ENCODE measurements around the gene SSBP2.

Gene SSBP2

GRCh38 chr5:81783401-81783800 lies 32.5 kb upstream of the SSBP2 start:
- TF ChIP-seq POLR2A (IDR thresholded peaks at IDR 0.05; ENCODE audit: extremely low read depth, insufficient read length): no peak
- TF ChIP-seq MYC (IDR thresholded peaks at IDR 0.05; ENCODE audit: low read depth, low read length): no peak
- TF ChIP-seq MAX (IDR thresholded peaks at IDR 0.05; ENCODE audit: low read depth, low read length): no peak
- TF ChIP-seq, protein P1, sequence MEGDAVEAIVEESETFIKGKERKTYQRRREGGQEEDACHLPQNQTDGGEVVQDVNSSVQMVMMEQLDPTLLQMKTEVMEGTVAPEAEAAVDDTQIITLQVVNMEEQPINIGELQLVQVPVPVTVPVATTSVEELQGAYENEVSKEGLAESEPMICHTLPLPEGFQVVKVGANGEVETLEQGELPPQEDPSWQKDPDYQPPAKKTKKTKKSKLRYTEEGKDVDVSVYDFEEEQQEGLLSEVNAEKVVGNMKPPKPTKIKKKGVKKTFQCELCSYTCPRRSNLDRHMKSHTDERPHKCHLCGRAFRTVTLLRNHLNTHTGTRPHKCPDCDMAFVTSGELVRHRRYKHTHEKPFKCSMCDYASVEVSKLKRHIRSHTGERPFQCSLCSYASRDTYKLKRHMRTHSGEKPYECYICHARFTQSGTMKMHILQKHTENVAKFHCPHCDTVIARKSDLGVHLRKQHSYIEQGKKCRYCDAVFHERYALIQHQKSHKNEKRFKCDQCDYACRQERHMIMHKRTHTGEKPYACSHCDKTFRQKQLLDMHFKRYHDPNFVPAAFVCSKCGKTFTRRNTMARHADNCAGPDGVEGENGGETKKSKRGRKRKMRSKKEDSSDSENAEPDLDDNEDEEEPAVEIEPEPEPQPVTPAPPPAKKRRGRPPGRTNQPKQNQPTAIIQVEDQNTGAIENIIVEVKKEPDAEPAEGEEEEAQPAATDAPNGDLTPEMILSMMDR (IDR thresholded peaks at IDR 0.05; ENCODE audit: low read depth, low read length): no peak
- H3K4me3 ChIP-seq (ENCODE audit: low read depth, low read length): no peak overlapping the region
- peak; percentile 21 for DNase-seq (ENCODE audit: low read depth)

DNA sequence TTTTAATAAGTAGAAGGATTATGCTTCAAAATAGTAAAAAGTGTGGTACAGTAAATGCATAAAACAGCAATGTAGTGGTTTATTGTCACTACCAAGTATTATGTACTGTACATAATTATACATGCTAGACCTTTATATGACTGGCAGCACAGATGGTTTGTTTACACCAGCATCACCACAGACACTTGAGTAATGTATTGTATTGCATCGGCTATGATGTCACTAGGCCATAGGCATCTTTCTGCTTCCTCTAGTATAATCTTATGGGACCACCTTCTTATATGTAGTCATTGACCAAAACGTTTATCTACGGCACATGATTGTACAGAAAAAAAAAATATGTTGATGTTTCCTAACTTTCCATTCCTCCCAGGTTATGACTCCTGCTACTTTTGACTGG lies 31.9 kb upstream of the SSBP2 start:
- H3K4me3 ChIP-seq (ENCODE audit: low read depth, low read length): no peak overlapping the region
- TF ChIP-seq POLR2A (IDR thresholded peaks at IDR 0.05; ENCODE audit: extremely low read depth, insufficient read length): no peak
- TF ChIP-seq MYC (IDR thresholded peaks at IDR 0.05; ENCODE audit: low read depth, low read length): no peak
- TF ChIP-seq, protein P1 (IDR thresholded peaks at IDR 0.05; ENCODE audit: low read depth, low read length): no peak
- no peak for TF ChIP-seq MAX (IDR thresholded peaks at IDR 0.05; ENCODE audit: low read depth, low read length)
- peak; percentile 43 for DNase-seq (ENCODE audit: low read depth)

- TF ChIP-seq MYC (IDR thresholded peaks at IDR 0.05; ENCODE audit: low read depth, low read length) (no peak), POLR2A (IDR thresholded peaks at IDR 0.05; ENCODE audit: extremely low read depth, insufficient read length) (no peak), MAX (IDR thresholded peaks at IDR 0.05; ENCODE audit: low read depth, low read length) (no peak)
- TF ChIP-seq, protein P1 (IDR thresholded peaks at IDR 0.05; ENCODE audit: low read depth, low read length): no peak
- peak; percentile 35 for DNase-seq (ENCODE audit: low read depth)
- H3K4me3 ChIP-seq (ENCODE audit: low read depth, low read length): no peak overlapping the region
Measured at GRCh38 chr5:81779916-81780266, 29.0 kb upstream of the SSBP2 start.

- TF ChIP-seq MYC (IDR thresholded peaks at IDR 0.05; ENCODE audit: low read depth, low read length) (no peak), POLR2A (IDR thresholded peaks at IDR 0.05; ENCODE audit: extremely low read depth, insufficient read length) (no peak), MAX (IDR thresholded peaks at IDR 0.05; ENCODE audit: low read depth, low read length) (no peak)
- TF ChIP-seq, protein P1 (IDR thresholded peaks at IDR 0.05; ENCODE audit: low read depth, low read length): no peak
- DNase-seq (ENCODE audit: low read depth): peak; percentile 68
- H3K4me3 ChIP-seq (ENCODE audit: low read depth, low read length): peak overlapping the region; percentile 69
Measured at GRCh38 chr5:81779125-81779915, 28.4 kb upstream of the SSBP2 start.

DNA sequence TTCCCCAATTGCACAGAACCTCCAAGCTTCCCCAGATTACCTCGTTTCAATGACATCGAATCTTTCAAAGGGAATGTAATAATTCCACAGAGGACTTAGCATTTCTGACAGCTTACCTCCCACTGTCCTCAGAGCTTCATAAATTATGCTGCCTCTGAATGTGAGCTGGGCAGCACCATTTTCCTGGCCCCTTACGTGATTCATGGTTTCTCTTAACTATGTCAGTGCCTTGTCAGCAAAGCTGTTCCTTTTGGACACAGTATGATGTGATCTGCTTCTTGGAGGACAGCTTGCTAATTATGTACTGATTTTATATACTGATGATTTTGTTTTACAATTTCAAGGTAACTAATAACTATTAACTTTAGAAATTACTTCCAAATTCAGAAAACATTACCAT lies 27.7 kb upstream of the SSBP2 start:
- DNase-seq (ENCODE audit: low read depth): peak; percentile 42
- H3K4me3 ChIP-seq (ENCODE audit: low read depth, low read length): peak overlapping the region; percentile 69
- no peak for TF ChIP-seq MAX (IDR thresholded peaks at IDR 0.05; ENCODE audit: low read depth, low read length)
- TF ChIP-seq MYC (IDR thresholded peaks at IDR 0.05; ENCODE audit: low read depth, low read length): no peak
- no peak for TF ChIP-seq POLR2A (IDR thresholded peaks at IDR 0.05; ENCODE audit: extremely low read depth, insufficient read length)
- TF ChIP-seq, protein P1 (IDR thresholded peaks at IDR 0.05; ENCODE audit: low read depth, low read length): no peak
